Kasumi-1 (cell line): ENCODE results near the gene OR2AG2.

ENCODE experiments used
- DNase-seq, 2 experiments: peaks; one replicate each; lab custom pipeline; 2025; lab: John Stamatoyannopoulos, UW

Gene OR2AG2

DNA sequence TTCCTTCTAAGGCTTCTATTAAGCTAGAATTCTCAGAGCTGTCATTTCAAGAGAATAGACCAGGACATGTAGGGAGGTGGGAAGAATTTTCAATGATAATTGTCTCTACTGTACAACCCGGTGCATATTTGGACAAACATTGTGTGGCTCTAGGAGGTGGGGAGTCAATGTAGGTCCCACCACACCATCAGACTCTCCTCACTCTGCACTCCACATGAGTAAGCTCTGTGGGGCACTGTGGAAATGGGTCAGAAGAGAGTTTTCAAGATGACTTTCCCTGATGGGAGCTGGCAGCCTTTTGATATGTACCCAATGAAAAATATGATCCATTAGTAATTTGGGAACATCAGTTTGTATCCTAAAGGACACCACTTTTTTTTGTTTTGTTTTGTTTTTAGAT is 33.2 kb downstream of the OR2AG2 start:
- DNase-seq = no peak

GRCh38 chr11:6737872-6738466 is 33.8 kb downstream of the OR2AG2 start:
- DNase-seq = peak; percentile 58 to 86

DNA sequence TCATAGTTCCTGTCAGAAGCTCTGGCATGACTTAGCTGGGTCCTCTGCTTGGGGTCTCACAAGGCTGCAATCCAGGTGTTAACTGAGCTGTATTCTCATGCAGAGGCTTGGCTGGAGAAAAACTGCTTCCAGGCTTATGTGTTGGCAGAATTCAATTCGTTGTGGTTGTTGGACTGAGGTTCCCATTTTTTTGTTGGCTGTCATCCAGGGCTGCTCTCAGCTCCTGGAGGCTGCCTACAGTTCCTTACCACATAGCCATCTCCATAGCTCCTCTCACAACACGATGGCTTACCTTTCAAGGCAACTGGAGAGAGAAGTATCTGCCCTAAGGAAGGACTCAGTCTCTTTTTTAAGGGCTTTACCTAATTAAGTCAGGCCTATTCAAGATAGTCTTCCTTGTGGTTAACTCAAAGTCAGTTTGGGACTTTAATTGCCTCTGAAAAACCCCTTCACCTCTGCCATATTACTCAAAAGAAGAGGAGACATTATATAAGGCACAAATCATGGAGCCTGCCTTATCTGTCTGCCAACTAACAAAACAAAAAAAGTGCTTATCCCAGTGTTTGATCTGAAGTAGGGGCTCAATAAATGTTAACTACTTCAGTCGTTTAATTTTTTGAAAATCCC is 35.2 kb downstream of the OR2AG2 start:
- DNase-seq = peak; percentile 29 to 32

- peak in 1 of 2 experiments; percentile 20 for DNase-seq
Observed at GRCh38 chr11:6735306-6735705, 36.5 kb downstream of the OR2AG2 start.

DNA sequence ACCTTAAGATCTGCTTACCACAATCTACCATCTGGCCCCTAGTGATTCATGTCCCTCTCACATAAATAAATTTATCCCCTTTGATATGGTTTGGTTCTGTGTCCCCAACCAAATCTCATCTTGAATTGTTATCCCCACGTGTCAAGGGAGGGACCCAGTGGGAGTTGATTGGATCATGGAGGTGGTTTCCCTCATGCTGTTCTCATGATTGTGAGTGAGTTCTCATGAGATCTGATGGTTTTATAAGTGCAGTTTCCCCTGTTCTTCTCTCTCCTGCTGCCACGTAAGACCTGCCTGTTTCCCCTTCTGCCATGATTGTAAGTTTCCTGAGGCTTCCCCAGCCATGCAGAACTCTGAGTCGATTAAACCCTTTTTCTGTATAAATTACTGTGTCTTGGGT is 37.2 kb downstream of the OR2AG2 start:
- DNase-seq = no peak

- no peak for DNase-seq
Observed at GRCh38 chr11:6733326-6734275, 38.2 kb downstream of the OR2AG2 start.

DNA sequence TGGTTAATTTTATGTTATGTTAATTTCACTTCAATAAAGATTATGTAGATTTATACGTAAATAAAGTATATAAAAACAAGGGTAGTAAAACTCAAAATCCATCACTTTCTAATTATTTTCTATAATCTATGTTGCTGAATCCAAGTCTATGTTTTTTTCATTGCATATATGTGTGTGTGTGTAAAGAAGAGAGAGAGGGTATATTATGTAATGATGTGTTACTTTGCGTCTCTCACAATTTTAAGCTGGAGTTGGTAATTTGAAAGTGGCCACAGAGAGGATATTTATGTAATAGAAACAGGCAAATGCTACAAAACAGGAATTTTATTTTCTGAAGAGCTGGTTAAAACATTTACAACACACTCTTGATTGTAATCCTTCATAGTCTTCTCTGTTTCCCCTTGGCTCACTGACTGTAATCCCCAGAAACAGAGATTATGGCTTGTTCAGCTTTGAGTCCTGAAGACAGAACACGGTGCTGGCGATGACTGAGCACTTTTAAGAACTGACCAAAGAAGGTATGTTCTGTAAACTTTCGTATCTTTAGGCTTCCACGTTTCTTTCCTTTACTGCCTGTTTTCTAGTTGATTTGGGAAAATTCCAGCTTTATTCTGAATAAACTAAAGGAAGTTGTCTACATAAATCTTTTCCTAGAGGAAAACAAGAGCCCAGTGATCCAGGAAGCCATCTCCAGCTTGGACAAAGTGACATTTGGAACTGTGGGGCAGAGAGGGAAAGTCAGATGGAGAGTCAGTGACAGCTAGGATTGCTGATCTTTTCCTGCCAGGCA is 43.6 kb downstream of the OR2AG2 start:
- DNase-seq = no peak

DNA sequence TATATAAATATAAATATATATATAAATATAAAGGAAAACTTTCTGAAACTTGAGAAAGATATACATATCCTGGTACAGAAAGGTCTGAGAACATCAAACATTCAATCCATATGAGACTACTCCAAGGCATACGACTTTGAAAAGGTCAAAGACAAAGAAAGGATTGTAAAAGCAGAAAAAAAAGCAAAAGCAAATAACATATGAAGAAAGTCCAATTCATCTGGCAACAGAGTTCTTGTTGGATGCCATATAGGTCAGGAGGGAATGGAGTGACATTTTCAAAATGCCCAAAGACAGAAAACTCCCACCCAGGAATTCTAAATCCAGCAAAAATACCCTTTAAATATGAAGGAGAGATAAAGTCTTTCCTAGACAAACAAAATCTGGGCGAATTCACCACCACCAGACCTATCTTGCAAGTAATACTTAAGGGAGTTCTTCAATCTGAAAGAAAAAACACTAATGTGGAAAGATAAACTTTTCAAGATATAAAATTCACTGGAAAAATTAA is 46.3 kb downstream of the OR2AG2 start:
- DNase-seq = no peak

DNA sequence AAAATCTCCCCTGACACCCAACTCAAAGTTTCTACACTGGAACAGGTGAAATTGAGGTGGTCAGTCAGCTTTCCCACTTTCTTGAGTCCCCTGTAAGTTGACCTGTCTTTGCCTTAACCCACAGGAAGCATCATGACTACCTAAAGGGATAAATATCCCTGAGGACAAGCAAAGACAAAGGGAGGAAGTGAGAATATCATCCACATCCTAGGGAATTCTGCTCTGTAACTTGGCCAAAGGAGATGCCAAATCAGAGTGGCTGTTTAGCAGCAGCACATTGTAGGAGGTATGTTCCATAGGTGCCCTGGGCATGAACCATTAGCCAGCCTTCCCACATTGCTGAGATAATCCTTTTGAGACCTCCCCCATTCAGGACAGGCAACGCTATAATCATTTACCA is 47.8 kb downstream of the OR2AG2 start:
- DNase-seq = no peak

- no peak for DNase-seq
Observed at GRCh38 chr11:6721343-6721742, 50.4 kb downstream of the OR2AG2 start.

DNA sequence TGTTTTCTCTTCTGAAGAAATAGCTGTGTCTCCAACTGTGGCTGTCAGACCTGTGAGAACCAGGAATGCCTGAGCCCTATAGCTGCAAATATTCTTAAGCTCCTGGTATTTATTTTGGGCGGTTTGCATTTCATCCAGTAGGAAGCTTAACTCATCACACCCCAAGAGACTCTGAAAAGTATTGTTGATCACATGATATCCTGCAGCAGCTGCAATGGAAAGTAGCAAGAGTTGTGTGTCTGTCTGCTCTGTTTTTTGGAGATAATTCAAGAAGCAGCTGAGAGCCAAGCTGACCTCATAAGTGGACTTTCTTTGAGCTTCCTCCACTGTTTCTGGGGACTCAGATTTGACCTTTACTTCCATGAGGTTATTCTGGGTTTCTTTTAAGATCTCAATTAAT is 52.2 kb downstream of the OR2AG2 start:
- no peak for DNase-seq

- no peak for DNase-seq
Observed at GRCh38 chr11:6717426-6717825, 54.4 kb downstream of the OR2AG2 start.
